GM19467 (cell line): Measurements from ENCODE around the gene TERB1.

Source experiments
- ATAC-seq: cut with Tn5 transposase; IDR thresholded peaks from one replicate; pipeline ENCODE4 v1.9.1; 2021; ENCODE audit warnings: mild to moderate bottlenecking, moderate library complexity; ENCODE audit not compliant: unreplicated experiment

TERB1 gene

GRCh38 chr16:66750279-66751052, 50.9 kb downstream of the TERB1 start:
- no peak for ATAC-seq

GRCh38 chr16:66746682-66747081, 54.7 kb downstream of the TERB1 start:
- ATAC-seq: no peak

GRCh38 chr16:66746048-66746447, 55.3 kb downstream of the TERB1 start:
- no peak for ATAC-seq

- ATAC-seq: no peak
Observed at GRCh38 chr16:66741950-66742808, 59.2 kb downstream of the TERB1 start.

- ATAC-seq: no peak
Observed at GRCh38 chr16:66741169-66741900, 60.0 kb downstream of the TERB1 start.

GRCh38 chr16:66740533-66740932, 60.9 kb downstream of the TERB1 start:
- no peak for ATAC-seq

GRCh38 chr16:66740010-66740409, 61.4 kb downstream of the TERB1 start:
- ATAC-seq: no peak

- ATAC-seq: no peak
Observed at GRCh38 chr16:66735891-66736290, 65.5 kb downstream of the TERB1 start.

GRCh38 chr16:66731101-66731500, 70.3 kb downstream of the TERB1 start:
- ATAC-seq: no peak

- no peak for ATAC-seq
Observed at GRCh38 chr16:66728804-66729203, 72.6 kb downstream of the TERB1 start.

- no peak for ATAC-seq
Observed at GRCh38 chr16:66728117-66728787, 73.1 kb downstream of the TERB1 start.

- ATAC-seq: no peak
Observed at GRCh38 chr16:66720766-66721165, 80.6 kb downstream of the TERB1 start.

GRCh38 chr16:66719246-66719645, 82.1 kb downstream of the TERB1 start:
- no peak for ATAC-seq

GRCh38 chr16:66717776-66718175, 83.6 kb downstream of the TERB1 start:
- ATAC-seq: no peak

GRCh38 chr16:66717112-66717675, 84.2 kb downstream of the TERB1 start:
- ATAC-seq: no peak

- no peak for ATAC-seq
Observed at GRCh38 chr16:66714654-66715307, 86.6 kb downstream of the TERB1 start.

- ATAC-seq: no peak
Observed at GRCh38 chr16:66714062-66714461, 87.3 kb downstream of the TERB1 start.

GRCh38 chr16:66713076-66713475, 88.3 kb downstream of the TERB1 start:
- ATAC-seq: no peak

GRCh38 chr16:66712512-66712911, 88.9 kb downstream of the TERB1 start:
- no peak for ATAC-seq

GRCh38 chr16:66711581-66711980, 89.8 kb downstream of the TERB1 start:
- no peak for ATAC-seq
